GM19468 (cell line): ENCODE measurements around the gene GRK5.

Experiments
- ATAC-seq: cut with Tn5 transposase; IDR thresholded peaks from one replicate; pipeline ENCODE4 v1.9.1; 2021; ENCODE audit warnings: mild to moderate bottlenecking, moderate library complexity, moderate number of reproducible peaks; ENCODE audit not compliant: unreplicated experiment; ENCODE audit errors: extremely low read depth

Gene GRK5

DNA sequence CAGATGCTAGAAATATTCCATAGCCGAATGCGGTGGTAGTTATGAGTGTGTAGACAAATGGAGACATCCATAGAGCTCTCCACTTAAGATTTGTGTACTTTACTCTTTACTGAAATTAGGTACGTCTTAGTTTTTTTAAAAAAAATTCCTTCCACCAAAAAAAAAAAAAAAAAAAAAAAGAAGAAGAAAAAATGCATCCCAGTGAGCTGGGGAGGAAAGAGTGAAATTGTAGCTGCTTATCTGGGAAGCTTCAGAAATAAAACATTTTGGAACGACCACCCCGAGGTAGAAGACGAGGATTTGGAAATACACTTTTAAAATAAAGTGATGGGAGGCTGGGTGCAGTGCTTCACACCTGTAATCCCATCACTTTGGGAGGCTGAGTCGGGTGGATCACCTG lies 281.3 kb downstream of the GRK5 start:
- no peak for ATAC-seq

DNA sequence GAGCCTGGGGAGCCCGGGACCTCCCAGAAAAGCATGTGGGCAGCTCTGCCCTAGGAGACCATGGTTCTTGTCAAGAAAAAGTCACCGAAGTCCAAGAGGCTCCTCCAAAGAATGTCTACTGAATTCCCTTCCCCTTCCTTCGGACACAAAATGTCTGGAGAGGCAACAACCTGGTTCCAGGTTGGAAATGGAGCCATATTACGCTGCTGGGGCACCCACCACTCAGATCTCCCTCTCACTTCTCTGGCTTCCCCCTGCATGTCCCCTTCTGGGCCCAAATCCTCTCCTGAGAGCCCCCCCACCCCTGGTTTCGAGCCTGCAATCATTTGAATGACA lies 282.6 kb downstream of the GRK5 start:
- no peak for ATAC-seq

DNA sequence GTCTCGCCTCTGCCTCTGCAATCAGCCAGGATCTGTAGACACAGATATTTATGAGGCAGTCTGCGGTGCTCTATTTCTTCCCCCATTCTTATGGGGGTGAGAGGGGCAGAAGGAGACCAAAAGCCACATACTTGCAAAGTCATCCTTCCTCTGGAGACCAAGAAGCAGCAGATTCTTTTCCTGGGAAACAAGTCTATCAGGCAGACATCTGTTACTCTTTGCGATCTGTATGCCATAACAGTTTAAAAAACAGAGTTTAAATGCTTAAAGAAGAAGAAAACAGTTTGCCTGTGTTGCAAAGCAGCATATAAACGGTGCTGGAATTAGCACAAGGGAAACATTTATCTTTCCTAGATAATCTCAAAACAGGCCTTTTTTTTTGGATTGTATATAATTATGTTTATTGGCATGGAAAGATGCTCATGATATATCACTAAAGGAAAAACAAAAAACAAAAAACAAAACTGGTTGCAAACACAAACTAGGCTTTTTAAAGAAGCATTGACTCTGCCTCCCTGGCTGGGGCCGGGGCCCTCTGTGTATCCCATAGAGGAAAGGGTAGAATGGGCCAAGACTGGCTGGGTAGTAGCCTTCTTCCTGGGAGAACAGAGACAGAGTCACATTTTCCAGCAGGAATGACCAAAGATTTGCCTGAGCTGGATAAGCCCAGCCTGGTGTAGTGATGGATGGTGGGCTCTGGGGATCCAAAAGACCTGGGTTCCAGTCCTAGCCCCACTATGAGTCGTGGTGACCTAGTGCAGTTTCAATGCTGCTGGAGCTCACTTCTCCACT lies 284.8 kb downstream of the GRK5 start:
- no peak for ATAC-seq

DNA sequence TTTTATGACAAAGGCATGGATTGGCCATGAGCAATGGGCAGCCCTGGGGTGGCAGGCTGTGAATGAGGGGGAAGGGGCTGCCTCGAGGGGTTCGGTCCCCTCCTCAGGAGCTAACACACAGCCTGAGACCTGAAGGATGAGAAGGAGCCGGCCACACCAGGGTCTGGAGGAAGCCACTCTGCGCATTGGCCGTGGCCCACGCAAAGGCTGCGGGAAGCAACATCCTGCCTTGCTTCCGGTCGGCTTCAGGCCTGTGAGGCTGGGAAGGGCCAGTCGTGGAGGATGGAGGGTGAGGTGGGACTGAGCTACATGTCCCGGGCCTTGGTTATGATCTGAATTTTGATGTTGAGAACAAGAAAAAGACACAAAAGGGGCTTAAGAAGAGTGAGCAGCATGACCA lies 285.8 kb downstream of the GRK5 start:
- no peak for ATAC-seq

DNA sequence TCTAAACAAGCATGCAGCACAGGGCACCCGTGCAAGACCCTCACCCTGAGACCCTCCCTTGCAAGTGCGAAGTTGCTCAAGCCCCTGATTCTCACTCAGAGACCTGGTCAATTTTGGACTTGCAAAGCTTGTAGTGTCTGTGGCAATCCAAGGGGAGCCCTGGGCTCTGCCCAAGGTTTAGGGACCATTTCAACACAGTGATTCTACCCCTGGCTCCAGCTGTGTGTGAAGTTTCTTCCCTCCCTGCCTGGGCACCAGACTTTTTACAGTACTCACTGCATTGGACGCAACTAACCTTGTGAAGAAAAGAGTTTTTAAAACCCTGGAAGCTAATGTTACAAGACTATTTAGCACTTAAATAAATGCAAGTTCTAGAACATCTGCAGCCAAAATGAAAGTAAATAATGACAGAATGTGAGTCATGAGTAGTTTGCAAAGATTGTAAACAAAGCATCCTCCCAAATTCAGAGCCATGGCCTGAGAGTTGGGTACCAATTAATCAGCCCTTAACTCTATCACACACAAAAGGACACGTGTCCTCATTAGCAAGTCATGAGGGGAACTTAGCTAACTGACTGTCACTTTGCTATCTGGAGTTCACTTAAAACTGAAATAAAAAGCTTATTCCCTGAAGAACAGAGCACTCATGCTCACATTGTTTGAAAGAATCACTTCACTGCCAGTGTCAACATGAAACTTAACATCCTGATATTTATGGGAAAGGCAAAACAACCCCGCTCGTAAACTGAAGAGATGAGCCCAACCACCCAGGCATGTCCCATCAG lies 287.1 kb downstream of the GRK5 start:
- ATAC-seq, result no peak

DNA sequence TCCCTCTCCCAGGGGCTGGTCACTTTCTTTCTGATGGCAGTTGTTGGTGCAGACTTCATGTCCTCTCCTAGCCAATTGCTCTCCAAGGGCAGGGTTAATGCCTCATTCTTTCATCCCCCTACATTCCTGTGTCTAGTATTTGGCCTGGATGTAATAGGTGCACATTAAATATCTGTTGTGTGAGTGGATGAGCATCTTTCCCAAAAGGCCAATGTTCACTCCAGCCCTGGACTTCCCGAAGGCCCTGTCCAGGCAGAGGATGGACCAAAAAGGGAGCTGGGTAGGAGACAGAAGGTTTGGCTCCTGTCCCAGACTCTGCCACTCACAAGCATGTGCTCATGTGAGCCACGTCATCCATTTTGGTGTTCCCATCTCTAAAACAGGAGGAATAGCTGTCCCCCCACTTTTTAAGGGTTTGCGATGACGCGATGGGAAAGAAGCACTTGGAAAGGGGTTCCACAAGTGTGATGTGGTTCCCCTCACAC lies 287.7 kb downstream of the GRK5 start:
- no peak for ATAC-seq

DNA sequence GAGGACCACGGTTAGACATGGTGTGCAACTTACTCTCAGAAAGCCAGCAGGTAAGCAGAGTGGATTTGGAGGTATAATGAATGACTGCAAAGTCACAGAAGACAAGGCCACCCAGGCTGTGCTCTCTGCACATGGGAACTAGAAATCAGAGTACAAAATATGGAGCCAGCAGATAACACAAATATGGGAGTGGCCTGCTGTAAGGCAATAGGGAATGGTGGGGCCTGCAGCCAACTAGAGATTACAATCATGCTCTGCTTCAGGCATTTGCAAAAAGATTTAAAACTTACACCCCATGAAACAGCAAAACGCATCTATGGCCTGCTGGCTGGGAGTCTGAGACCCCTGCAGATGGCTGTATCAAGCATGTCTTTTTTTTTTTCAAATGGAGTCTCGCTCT lies 288.2 kb downstream of the GRK5 start:
- ATAC-seq, result no peak

DNA sequence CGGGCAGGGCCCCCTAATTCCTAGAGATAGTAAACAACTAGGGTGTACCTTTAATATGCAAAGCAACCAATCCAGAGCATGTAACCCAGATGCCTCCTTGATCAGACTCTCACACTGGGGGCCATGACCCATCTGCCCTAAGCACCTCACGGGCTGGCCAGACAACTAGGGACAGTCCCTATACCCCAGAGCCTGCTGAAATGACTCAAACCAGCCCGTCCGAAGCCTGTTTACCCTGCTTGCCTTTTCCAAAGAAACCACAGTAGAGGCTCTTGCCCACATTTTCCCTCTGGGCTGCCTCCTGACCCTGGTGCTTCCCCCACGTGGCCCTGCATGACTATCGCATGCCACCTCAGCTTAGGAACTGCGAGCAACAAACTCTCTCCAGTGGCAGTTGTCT lies 288.9 kb downstream of the GRK5 start:
- peak; percentile 45 for ATAC-seq

DNA sequence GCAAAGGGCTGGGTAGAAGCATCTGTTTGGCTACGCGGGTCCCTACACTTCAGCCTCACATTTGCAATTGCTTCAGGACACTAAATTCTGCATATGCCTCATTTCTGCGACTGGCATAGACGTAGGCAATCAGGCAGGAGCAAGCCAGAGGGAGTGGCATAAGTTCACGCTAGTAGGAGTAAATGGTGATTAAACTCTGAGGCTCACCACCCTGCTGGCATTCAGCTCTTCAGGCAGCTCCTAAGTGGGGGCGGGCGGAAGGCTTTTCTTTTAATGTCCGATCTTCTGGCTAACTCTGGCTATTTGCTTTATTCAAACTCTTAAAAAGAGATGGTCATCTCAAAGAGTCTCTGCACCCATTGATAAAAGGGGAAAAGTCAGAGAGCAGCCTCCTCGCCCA lies 289.9 kb downstream of the GRK5 start:
- ATAC-seq, result no peak

DNA sequence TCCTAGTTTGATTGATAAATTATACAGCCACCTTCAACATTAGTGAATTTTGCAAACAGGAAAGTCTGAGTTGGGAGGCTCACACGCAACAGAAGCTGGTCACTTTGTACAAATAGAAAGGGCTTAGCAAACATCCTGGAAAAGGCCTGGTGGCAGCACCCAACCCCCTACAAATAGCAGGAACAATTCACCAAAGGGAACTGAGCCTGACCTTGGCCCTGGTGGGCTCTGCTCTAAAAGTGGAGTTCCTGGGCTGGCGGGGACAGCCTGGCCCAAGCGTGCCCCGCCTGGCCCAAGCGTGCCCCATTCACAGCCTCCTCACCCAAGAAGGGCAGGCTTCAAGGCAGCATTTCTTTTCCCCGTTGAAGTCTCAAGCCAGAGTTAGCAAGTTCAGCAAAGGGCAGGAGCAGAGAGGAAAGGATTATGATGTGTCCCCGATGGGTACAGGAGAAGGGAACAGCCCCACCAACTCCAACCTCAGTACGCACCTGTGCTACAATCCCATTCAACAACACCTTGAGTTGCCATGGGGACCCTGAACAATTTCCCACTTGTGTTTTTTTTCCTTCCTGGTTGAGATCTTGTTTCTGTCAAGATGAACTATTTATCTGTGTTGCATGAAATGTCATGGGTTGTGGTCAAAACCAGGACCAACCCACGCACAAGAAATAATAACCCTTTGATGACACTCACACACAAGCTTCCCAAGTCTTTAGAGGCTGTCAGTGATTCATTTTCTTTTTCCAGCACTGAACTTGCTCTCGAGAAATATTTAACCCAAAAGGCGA lies 291.7 kb downstream of the GRK5 start:
- ATAC-seq, result no peak

DNA sequence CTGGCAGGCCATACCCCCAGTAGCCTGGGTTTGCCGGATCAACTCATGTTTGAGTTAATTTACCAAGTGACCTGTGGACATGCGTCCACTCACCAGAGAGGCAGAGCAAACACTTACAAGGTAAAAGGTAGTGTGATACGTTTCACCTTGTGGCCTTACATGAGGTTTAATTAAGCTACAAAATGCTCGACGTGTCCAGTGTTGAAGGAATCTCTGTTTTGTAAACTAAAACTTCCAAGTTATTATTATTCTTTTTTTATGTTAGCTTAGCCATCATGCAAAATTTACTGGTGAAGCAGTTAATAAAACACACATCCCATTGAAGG lies 292.3 kb downstream of the GRK5 start:
- ATAC-seq, result no peak

DNA sequence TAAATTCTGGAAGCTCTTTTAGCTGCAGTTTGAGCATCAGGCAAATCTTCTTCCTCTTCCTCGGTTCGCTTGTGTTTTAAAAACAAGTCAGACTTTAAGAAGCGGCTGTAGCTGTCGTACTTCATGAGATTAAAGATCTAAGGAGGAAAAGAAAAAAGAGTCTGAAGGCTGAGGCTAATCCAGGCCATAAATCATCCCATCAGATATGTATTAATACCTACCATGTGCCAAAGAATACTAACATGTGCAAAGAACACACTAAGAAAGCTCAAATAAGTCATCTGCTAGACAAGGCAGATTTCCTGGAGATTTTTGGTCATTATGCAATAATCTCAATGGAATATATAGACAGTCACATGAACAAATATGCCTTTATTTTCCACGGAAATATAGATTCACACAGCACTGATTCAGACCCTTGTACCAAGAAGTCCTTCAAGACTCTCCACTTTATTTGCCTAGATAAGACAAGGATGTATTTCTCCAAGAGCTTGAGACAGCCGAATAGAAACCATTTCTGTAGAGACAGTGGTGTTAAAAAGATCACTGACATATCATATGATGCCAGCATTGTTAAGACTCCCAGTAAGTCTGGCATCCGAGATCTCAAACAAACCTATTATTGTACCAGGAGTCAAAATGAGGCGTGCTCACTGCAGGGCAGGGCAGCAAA lies 292.9 kb downstream of the GRK5 start:
- no peak for ATAC-seq

DNA sequence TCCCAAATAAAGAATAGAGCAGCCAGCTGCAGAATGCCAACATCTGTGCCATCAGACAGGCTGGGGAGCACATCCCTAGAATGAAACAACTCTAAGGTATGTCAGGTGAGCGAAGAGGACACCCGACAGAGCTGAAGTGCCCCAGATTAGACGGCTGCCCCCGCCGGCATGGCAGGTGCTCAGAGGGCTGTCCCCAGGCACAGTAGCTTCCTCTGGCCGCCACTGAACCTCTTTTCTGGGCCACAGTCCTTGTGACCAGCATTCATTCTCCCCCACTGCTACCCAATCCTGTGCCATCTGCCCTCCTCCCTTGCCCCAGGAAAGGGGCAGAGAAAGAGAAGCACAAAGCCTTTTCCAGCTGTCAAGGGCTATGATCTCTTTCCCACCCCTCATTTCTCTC lies 293.4 kb downstream of the GRK5 start:
- no peak for ATAC-seq

DNA sequence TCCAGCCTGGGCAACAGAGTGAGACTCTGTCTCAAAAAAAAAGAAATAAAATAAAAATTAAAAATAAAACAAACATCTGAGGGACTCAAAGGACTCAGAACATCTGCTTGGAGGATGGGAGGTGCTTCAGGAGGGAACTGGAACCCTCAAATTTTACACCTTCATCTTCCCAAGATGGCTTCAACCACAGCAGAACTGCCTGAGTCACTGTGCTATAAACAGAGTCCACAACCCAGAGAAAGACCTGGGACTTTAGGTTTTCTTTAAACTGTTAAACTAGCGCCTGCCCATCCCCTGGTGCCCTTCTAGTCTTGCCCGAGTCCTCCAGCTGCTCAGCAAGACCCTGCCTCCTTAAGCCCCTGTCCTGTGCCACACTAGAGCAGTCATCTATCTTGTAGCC lies 294.3 kb downstream of the GRK5 start:
- no peak for ATAC-seq

DNA sequence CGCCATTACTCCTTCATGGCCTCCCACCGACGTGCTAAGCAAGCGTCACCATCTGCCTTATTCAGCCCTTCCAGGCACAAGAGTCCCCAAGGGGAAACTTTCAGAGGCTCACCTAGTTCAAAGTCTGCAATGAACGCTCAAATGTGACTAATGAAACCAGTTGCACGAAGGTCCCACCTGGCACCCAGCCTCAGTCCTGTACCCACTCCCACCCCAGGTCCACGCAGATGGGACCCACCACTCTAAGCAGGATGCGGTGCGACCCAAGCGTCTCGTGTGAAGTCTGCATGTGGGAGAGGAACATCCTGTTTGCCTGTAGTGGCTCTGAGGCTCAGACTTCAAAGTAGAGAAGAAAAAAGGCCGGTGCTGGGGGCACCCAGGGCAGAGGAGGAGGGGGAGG lies 294.8 kb downstream of the GRK5 start:
- ATAC-seq, result peak; percentile 55

DNA sequence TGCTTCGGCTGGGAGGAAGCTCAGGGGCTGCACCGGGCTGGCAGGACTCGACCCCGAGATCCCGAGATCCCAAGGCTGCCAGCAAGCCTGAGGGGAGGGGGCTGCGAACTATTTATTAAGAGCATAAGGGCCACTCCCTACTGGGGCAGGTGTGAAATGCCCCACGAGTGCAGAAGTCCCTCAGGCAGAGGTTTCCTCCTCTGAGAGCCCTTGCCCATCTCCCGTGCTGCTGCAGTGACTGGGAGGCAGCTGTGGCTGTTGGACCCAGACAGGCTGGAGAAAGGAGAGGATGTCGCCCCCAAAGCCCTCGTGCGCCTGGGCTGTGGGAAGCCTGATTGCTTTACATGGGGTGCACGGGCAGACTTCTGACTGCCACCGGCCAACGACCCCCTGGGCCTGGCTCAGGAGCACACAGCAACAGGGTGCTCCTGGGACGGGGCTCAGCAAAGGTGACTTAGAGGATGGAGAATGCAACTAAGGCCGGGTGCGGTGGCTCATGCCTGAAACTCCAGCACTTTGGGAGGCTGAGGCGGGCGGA lies 295.3 kb downstream of the GRK5 start:
- no peak for ATAC-seq

DNA sequence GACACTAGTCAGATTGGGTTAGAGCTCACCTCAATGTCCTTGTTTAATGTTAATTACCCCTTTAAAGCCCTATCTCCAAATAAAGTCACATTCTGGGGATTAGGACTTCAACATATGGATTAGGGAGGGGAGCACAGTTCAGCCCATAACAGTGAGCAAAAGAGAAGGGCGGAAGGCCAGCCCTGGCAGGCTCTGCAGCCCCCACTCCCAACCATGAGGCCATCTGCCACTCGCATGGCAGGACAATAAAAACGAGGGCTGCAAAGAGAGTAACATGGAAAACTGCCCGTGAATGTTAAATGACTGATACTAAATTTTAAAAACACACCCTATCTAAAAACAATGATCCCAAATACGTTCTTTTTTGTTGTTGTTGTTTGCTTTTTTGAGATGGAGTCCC lies 296.4 kb downstream of the GRK5 start:
- no peak for ATAC-seq

DNA sequence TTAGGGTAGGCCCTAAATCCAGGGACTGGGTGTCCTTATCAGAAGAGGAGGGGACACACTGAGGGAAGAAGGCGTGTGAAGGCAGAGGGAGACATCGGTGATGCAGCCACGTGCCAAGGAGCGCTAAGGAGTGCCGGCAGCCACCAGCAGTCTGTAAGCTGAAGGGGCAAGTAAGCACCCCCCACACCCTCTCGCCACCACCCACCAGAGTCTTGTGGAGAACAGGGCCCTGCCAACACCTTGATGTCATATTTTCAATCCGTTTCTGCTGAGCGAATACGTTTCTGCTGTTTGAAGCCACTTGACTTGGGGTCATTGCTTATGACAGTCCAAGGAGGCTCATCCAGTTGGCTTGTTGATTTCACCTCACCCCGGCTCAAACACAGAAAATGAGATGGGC lies 297.3 kb downstream of the GRK5 start:
- ATAC-seq, result no peak

DNA sequence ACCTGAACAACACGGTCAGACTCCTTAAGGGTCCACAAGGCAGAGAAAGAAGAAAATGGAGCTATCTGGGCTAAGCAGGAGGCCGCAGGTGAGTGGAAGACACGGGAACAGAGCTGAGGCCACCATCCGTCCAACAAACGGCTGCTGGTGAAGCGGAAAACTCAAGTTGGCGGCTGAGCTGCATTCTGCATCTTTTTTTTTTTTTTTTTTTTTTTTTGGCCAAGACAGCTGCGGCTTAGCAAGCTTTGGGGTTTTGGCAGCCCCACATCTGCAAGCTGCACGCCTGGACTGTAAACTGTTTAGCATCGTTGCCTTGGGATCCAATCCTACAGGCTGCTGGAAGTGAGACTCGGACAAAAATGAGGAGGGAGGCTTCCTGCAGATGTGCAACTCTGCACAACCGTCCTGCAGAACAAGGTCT lies 297.8 kb downstream of the GRK5 start:
- no peak for ATAC-seq
